Activated CD4-positive, alpha-beta memory T cell treated with anti-CD3 and anti-CD28 coated beads for 36 hours (primary cell): ENCODE measurements around the gene EOLA1. TPM values are rescaled to one million over a fixed set of nuclear protein-coding genes. Genes with fewer than 3 reads are reported as not detected.
"Not testable (repeated sequence)": the region's sequence is repeated elsewhere in the genome, so short reads cannot be mapped to it uniquely, and the experiment has no call there.

ENCODE experiments used
- CTCF ChIA-PET: fragments of 350-600 bp; sonication (Branson Sonifier 250); formaldehyde crosslinking; loops from one replicate; lab custom pipeline; 2021; ENCODE audit warnings: antibody characterized with exemption, inconsistent platforms; lab: Charles Lee
- POLR2A ChIA-PET: fragments of 350-600 bp; sonication (Branson Sonifier 250); formaldehyde crosslinking; loops from one replicate; lab custom pipeline; 2021; ENCODE audit warnings: antibody characterized with exemption; lab: Charles Lee
- DNase-seq: peaks from one replicate; pipeline ENCODE4 v3.0.0-alpha.2; 2020
- H3K27ac Mint-ChIP-seq: one replicate; pipeline ENCODE4 v1.8.0; 2021; ENCODE audit warnings: mixed read lengths
- H3K27me3 Mint-ChIP-seq: one replicate; pipeline ENCODE4 v1.8.0; 2021; ENCODE audit warnings: mixed read lengths
- H3K36me3 Mint-ChIP-seq: one replicate; pipeline ENCODE4 v1.8.0; 2021; ENCODE audit warnings: mixed read lengths
- H3K4me1 Mint-ChIP-seq: one replicate; pipeline ENCODE4 v1.8.0; 2021; ENCODE audit warnings: low read depth, mixed read lengths
- H3K4me3 Mint-ChIP-seq: one replicate; pipeline ENCODE4 v1.8.0; 2021; ENCODE audit warnings: mild to moderate bottlenecking, mixed read lengths
- H3K9me3 Mint-ChIP-seq: one replicate; pipeline ENCODE4 v1.8.0; 2021; ENCODE audit warnings: mixed read lengths
- intact Hi-C: fragments of 100-400 bp; cut with micrococcal nuclease; formaldehyde crosslinking; loops from one replicate; pipeline ENCODE4 v1.15.1; 2023
- total RNA-seq, 2 experiments: library from RNA; stranded (reverse); gene quantifications; one replicate each; pipeline ENCODE4 v1.2.3, GENCODE V29; 2021

The EOLA1 gene
- total RNA-seq, 2 experiments from 2014 or later, result 22.1 to 24.7 TPM

GRCh38 chrX:149549701-149550100, 8.9 kb downstream of the EOLA1 start, which contains the start of gene HSFX3:
Gene HSFX3 (minus strand): TSS chrX:149549924. CDS start chrX:149549852, 72 bp downstream.
- H3K27ac Mint-ChIP-seq, H3K9me3 Mint-ChIP-seq, H3K4me1 Mint-ChIP-seq, H3K4me3 Mint-ChIP-seq, H3K27me3 Mint-ChIP-seq, intact Hi-C loops, H3K36me3 Mint-ChIP-seq, POLR2A ChIA-PET, CTCF ChIA-PET, DNase-seq: not testable (repeated sequence)

- H3K27ac Mint-ChIP-seq, CTCF ChIA-PET, H3K4me3 Mint-ChIP-seq, H3K27me3 Mint-ChIP-seq, H3K4me1 Mint-ChIP-seq, DNase-seq, H3K9me3 Mint-ChIP-seq, intact Hi-C loops, H3K36me3 Mint-ChIP-seq, POLR2A ChIA-PET: not testable (repeated sequence)
Measured at GRCh38 chrX:149550454-149550853, 9.6 kb downstream of the EOLA1 start.

- H3K36me3 Mint-ChIP-seq, intact Hi-C loops, CTCF ChIA-PET, POLR2A ChIA-PET, H3K4me1 Mint-ChIP-seq, H3K4me3 Mint-ChIP-seq, H3K27me3 Mint-ChIP-seq, DNase-seq, H3K9me3 Mint-ChIP-seq, H3K27ac Mint-ChIP-seq: not testable (repeated sequence)
Measured at GRCh38 chrX:149551245-149551938, 10.6 kb downstream of the EOLA1 start.

GRCh38 chrX:149551939-149552248, 11.1 kb downstream of the EOLA1 start:
- H3K9me3 Mint-ChIP-seq, result not testable (repeated sequence)

GRCh38 chrX:149555251-149555650, 14.4 kb downstream of the EOLA1 start:
- H3K9me3 Mint-ChIP-seq, H3K4me1 Mint-ChIP-seq, H3K27me3 Mint-ChIP-seq, H3K4me3 Mint-ChIP-seq, H3K27ac Mint-ChIP-seq, CTCF ChIA-PET, DNase-seq, POLR2A ChIA-PET, H3K36me3 Mint-ChIP-seq, intact Hi-C loops: not testable (repeated sequence)

More at GRCh38 chrX:149551939-149552248, 11.1 kb downstream of the EOLA1 start:
- H3K4me3 Mint-ChIP-seq, CTCF ChIA-PET, H3K27me3 Mint-ChIP-seq, POLR2A ChIA-PET, H3K4me1 Mint-ChIP-seq, DNase-seq, intact Hi-C loops, H3K36me3 Mint-ChIP-seq, H3K27ac Mint-ChIP-seq: not testable (repeated sequence)

- ChIA-PET CTCF (no interaction called here), POLR2A (no interaction called here)
- intact Hi-C loops, result no loop called here
- Mint-ChIP-seq H3K36me3 (no peaks in the 10 kb centered on the region), H3K9me3 (no peaks in the 10 kb centered on the region), H3K4me1 (no peaks in the 10 kb centered on the region), H3K27ac (no peak overlapping the region), H3K27me3 (no peaks in the 10 kb centered on the region), H3K4me3 (no peak overlapping the region)
- DNase-seq, result no peak
Measured at GRCh38 chrX:149563359-149563758, 22.5 kb downstream of the EOLA1 start.

- POLR2A ChIA-PET, result no interaction called here
- H3K4me1 Mint-ChIP-seq, result peaks cover 8% of the 10 kb centered on the region
- no peaks in the 10 kb centered on the region for H3K9me3 Mint-ChIP-seq
- no peak overlapping the region for H3K4me3 Mint-ChIP-seq
- H3K27ac Mint-ChIP-seq, result no peak overlapping the region
- intact Hi-C loops, result no loop called here
- DNase-seq, result no peak
- H3K36me3 Mint-ChIP-seq, result no peaks in the 10 kb centered on the region
- CTCF ChIA-PET, result no interaction called here
- peaks cover 2% of the 10 kb centered on the region for H3K27me3 Mint-ChIP-seq
Measured at GRCh38 chrX:149567621-149568417, 27.0 kb downstream of the EOLA1 start.

- Mint-ChIP-seq H3K4me3 (no peak overlapping the region), H3K27me3 (peaks cover 2% of the 10 kb centered on the region), H3K4me1 (peaks cover 10% of the 10 kb centered on the region), H3K36me3 (no peaks in the 10 kb centered on the region), H3K9me3 (no peaks in the 10 kb centered on the region), H3K27ac (no peak overlapping the region)
- ChIA-PET CTCF (no interaction called here), POLR2A (no interaction called here)
- intact Hi-C loops, result no loop called here
- DNase-seq, result no peak
Measured at GRCh38 chrX:149568701-149569296, 28.0 kb downstream of the EOLA1 start.

- Mint-ChIP-seq H3K36me3 (no peaks in the 10 kb centered on the region), H3K4me3 (no peak overlapping the region), H3K27me3 (peaks cover 2% of the 10 kb centered on the region), H3K4me1 (peaks cover 10% of the 10 kb centered on the region), H3K9me3 (no peaks in the 10 kb centered on the region), H3K27ac (no peak overlapping the region)
- ChIA-PET POLR2A (no interaction called here), CTCF (no interaction called here)
- intact Hi-C loops, result no loop called here
- DNase-seq, result no peak
Measured at GRCh38 chrX:149569770-149570169, 29.0 kb downstream of the EOLA1 start.

- intact Hi-C loops, result no loop called here
- CTCF ChIA-PET, result no interaction called here
Measured at GRCh38 chrX:149570668-149571067, 29.9 kb downstream of the EOLA1 start.

GRCh38 chrX:149571770-149572169, 31.0 kb downstream of the EOLA1 start:
- H3K27ac Mint-ChIP-seq, result no peak overlapping the region
- H3K27me3 Mint-ChIP-seq, result peaks cover 2% of the 10 kb centered on the region
- ChIA-PET CTCF (no interaction called here), POLR2A (no interaction called here)
- intact Hi-C loops, result no loop called here
- no peak for DNase-seq
- H3K9me3 Mint-ChIP-seq, result no peaks in the 10 kb centered on the region
- H3K4me3 Mint-ChIP-seq, result no peak overlapping the region
- peaks cover 10% of the 10 kb centered on the region for H3K4me1 Mint-ChIP-seq
- H3K36me3 Mint-ChIP-seq, result no peaks in the 10 kb centered on the region

More at GRCh38 chrX:149570668-149571067, 29.9 kb downstream of the EOLA1 start:
- Mint-ChIP-seq H3K9me3 (no peaks in the 10 kb centered on the region), H3K27ac (no peak overlapping the region), H3K27me3 (peaks cover 2% of the 10 kb centered on the region), H3K36me3 (no peaks in the 10 kb centered on the region), H3K4me3 (no peak overlapping the region), H3K4me1 (peaks cover 10% of the 10 kb centered on the region)
- DNase-seq, result no peak
- POLR2A ChIA-PET, result no interaction called here

- POLR2A ChIA-PET, result no interaction called here
- Mint-ChIP-seq H3K4me1 (peaks cover 10% of the 10 kb centered on the region), H3K9me3 (no peaks in the 10 kb centered on the region), H3K27ac (no peak overlapping the region), H3K36me3 (no peaks in the 10 kb centered on the region), H3K27me3 (peaks cover 2% of the 10 kb centered on the region), H3K4me3 (no peak overlapping the region)
- DNase-seq, result no peak
- intact Hi-C loops, result no loop called here
- CTCF ChIA-PET, result no interaction called here
Measured at GRCh38 chrX:149572743-149573142, 31.9 kb downstream of the EOLA1 start.
